NAMALWA (cell line): ENCODE data around the gene ZBTB46.
"Not testable (repeated sequence)": the region's sequence is repeated elsewhere in the genome, so short reads cannot be mapped to it uniquely, and the experiment has no call there.

Experiments used
- DNase-seq: peaks from one replicate; pipeline ENCODE4 v3.0.0-alpha.2; 2015; ENCODE audit warnings: low spot score

The ZBTB46 gene

GRCh38 chr20:63857764-63858392 is 26.8 kb upstream of the ZBTB46 start:
- no peak for DNase-seq

GRCh38 chr20:63856098-63856511 is 25.0 kb upstream of the ZBTB46 start:
- no peak for DNase-seq

GRCh38 chr20:63855363-63856097 is 24.5 kb upstream of the ZBTB46 start:
- no peak for DNase-seq

DNA sequence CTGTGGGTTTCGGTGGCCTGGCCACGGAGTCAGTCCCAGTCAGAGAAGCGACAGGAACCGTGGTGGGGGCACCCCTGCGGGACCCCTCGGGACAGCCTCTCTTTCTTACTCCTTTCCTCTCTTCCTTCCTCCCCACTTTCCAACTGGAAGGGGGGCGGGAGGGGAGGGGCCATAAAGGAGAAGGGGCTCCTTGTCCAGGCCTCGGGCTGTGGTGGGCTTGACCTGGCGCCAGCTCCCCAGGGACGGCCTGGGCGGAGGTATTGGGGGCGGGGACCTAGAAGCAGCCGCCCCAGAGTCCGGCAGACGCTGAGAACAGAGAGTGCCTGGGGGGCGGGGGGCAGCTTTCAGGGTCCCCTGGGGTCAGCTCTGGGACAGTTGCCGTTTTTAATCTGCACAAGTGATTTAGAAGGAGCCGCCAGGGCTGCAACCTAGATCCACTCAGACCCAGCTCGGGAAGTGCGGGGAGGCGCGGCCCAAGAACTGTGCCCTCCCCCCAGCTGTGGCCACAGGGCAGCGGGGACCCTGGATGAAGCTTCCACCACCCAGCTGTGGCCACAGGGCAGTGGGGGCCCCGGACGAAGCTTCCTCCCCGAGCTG is 23.8 kb upstream of the ZBTB46 start:
- no peak for DNase-seq

DNA sequence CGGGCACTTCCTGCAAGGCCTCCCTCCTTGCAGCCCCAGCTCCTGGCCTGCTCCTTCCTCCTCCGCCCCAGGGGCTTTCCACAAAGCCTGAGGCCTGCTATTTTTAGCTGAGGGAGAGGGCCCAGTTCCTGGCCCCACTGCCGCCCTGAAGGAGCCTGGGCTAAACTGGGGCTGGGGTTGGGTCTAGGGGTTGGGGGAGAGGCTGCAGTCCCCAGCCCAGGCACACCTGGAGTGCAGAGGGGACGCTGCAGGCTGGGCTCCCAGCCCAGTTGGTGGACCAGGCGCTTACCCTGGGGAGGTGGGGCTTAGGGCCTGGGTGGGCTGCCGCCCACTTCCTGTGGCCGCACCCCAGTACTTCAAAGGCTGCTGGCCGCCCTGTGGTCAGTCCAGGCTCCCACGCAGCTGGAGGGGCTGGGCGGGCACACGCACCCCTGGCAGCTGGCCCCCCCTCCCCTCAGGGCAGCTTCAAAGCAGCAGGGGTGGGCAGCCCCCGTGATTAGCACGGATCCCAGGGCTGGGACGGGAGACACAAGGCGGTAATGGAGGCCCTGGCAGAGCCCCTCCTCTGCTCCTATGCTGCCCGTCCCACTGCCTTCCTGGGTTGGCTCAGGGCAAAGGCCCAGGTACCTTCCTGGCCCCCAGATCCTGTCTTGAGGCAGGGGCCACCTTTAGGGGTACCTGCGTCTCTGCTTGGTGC is 23.2 kb upstream of the ZBTB46 start:
- DNase-seq, result no peak

GRCh38 chr20:63853733-63854068 is 22.6 kb upstream of the ZBTB46 start:
- not testable (repeated sequence) for DNase-seq

DNA sequence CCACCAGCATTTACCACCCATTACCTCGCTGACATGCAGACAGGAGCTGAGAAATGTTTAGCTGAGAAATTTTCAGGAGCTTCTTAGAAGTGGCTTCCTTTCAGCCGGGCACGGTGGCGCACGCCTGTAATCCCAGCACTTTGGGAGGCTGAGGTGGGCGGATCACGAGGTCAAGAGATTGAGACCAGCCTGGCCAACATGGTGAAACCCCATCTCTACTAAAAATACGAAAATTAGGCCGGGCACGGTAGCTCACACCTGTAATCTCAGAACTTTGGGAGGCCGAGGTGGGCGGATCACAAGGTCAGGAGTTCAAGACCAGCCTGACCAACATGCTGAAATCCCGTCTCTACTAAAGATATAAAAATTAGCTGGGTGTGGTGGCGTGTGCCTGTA is 20.5 kb upstream of the ZBTB46 start:
- not testable (repeated sequence) for DNase-seq

GRCh38 chr20:63850689-63851547 is 19.9 kb upstream of the ZBTB46 start:
- DNase-seq, result no peak

GRCh38 chr20:63848003-63848911 is 17.2 kb upstream of the ZBTB46 start:
- DNase-seq, result no peak

- no peak for DNase-seq
Measured at GRCh38 chr20:63847237-63848002, 16.4 kb upstream of the ZBTB46 start.

- no peak for DNase-seq
Measured at GRCh38 chr20:63846888-63847236, 15.8 kb upstream of the ZBTB46 start.

GRCh38 chr20:63846128-63846771 is 15.2 kb upstream of the ZBTB46 start:
- no peak for DNase-seq

- no peak for DNase-seq
Measured at GRCh38 chr20:63844511-63844991, 13.5 kb upstream of the ZBTB46 start.

GRCh38 chr20:63843778-63844177 is 12.7 kb upstream of the ZBTB46 start:
- no peak for DNase-seq

- DNase-seq, result no peak
Measured at GRCh38 chr20:63843222-63843621, 12.2 kb upstream of the ZBTB46 start.

GRCh38 chr20:63842258-63842657 is 11.2 kb upstream of the ZBTB46 start:
- DNase-seq, result no peak

- DNase-seq, result no peak
Measured at GRCh38 chr20:63840405-63840828, 9.4 kb upstream of the ZBTB46 start.

DNA sequence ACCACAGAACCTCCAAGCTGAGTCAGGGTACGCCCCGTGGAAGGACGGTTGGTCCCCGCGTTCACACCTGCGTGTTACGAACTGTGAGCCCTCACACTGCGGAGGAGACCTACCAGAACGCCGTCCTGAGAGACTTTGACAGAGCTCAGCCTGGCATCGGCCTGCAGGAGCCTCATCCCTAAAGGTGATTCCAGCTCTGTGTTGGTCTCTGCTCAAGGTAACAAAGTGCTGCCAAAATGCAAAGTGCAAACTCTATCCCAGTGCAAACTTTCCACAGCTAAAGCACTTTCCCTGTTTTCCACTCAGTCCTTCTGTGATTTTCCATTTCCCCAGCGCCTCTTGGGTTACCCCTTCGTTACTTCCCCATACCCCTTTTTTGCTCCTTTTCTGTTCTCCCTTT is 8.6 kb upstream of the ZBTB46 start:
- no peak for DNase-seq

DNA sequence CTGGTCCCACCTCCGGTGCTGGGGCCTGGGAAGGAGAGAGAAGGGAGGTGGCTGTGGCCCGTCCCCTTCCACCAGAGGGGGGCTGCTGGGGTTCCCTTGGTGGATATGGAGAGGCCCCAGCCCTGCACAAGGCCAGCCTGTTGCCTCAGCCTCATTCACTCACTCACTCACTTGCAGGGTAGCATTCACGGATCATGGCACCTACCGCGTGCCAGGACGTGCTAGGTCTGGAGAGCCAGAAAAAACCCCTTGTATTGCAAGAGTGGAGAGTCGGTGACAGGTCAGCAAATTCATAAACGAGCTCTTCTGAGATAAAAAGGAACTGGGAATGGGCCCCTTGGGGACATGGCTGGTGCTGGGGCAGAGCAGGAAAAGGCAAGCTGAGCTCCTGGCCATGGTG is 6.4 kb upstream of the ZBTB46 start:
- DNase-seq, result no peak
